HG02571 (cell line): ENCODE results near the gene FAM131B.

Experiments
- ATAC-seq: cut with Tn5 transposase; IDR thresholded peaks from one replicate; pipeline ENCODE4 v1.9.1; 2021; ENCODE audit warnings: mild to moderate bottlenecking, moderate library complexity; ENCODE audit not compliant: unreplicated experiment

The FAM131B gene

DNA sequence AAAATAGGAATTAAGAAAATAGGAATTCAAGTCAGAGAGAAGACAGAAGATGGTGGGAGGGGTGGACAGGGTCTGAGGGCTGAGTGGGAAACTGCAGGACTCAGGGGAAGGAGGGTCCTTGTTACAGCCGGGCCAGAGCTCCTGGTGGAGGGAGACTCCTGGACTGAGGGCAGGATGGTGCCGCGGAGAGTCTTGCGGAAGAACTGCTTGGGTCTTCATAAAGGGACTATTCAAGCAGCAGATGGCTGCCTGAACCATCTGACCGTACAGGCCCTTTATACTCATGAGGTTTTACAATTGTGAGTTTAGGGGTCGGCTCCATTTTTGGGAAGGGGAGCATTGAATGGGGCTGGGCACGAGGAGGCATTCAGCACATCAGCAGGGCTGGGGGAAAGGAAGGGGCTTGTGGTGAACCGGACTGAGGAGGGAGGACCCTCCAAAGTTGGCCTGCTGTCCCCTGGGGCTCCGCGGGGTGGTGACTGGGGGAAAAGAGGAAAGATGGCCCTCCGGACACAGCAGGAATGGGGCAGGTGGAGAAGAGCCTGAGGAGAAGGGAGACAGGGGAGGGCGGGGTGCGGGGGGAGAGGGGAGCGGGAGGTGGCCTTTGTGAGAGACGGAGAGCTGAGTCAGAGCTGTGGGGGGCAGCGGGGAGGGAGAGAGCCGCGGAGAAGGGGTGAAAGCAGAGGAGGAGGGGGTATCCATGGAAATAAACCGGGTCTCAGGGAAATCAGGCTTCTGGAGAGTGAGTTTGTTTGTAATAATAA lies 1.5 kb downstream of the FAM131B start:
- ATAC-seq = no peak

DNA sequence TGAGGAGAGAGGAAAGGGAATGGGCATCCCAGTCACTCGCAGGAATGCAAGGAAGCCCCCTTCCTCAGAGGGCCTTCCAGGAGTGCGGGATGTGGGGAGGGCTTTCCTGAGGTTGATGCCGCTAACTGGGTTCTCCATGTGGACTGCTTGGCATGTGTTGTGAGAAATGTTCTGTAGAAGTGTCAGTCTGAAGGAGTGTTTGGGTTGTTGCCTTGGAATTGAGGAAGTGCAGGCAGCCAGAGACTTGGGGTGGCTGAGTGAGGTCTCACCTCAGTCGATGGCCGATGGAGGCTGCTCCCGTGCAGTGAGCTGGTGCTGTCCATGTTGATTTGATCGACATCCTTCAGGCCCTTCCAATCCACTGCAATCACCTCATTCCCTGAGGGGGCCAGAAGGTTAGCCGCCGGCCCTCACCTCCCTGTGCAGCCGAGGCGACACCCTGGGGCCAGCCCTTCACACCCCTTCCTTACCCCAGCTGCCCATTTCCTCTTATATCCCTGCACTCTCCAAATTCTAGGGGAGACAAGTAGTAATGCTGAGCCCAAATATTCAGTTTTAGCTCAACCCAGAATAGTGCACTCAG lies 2.7 kb downstream of the FAM131B start:
- ATAC-seq = no peak

DNA sequence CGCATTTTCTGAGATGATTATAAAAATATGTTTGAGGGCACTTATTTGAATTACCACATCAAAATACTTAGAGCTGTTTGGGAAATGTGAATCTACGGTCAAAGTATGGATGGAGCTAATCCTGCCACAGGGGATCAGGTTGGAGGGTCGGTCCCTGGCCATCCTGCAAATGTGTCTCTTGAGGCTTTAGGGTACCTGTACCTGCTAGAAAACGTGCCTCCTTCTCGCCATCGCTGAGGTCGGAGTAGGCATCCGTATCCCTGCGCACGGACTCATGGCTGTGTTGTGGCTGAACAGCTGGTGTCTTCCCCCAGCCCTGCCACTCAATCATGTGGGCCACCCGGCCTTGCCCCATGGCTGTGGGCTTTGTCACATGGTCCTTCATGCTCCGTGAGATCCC lies 3.9 kb downstream of the FAM131B start:
- no peak for ATAC-seq

DNA sequence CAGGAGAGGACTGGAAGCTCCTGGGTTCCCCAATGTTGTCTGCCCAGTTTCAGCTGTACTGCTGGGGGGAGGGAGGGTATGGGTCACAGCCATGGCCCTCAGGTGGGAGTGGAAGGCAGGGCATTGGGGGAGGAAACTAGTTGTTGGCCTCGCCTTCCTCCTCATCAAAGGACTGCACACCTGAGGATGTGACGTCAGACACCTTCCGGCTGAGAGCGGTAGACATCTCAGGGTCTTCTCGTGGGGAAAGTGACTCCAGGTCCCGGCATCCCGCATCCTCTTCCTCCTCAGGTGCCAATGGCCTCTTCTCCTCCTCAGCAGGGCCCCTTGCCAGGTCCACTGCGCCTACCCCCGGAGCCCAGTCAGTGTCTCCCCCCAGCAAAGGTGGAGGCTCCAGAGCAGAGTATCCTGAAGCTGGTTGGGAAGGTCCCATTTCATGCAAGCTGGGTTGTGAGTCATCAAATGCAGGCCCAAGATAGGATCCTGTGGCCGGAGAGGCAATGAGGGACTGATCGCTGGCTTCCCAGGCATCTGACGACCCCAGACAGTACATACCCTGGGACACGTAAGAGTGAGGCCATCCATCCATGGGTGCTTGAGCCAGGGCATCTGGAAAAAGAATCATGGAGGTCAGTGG lies 6.0 kb downstream of the FAM131B start:
- no peak for ATAC-seq

DNA sequence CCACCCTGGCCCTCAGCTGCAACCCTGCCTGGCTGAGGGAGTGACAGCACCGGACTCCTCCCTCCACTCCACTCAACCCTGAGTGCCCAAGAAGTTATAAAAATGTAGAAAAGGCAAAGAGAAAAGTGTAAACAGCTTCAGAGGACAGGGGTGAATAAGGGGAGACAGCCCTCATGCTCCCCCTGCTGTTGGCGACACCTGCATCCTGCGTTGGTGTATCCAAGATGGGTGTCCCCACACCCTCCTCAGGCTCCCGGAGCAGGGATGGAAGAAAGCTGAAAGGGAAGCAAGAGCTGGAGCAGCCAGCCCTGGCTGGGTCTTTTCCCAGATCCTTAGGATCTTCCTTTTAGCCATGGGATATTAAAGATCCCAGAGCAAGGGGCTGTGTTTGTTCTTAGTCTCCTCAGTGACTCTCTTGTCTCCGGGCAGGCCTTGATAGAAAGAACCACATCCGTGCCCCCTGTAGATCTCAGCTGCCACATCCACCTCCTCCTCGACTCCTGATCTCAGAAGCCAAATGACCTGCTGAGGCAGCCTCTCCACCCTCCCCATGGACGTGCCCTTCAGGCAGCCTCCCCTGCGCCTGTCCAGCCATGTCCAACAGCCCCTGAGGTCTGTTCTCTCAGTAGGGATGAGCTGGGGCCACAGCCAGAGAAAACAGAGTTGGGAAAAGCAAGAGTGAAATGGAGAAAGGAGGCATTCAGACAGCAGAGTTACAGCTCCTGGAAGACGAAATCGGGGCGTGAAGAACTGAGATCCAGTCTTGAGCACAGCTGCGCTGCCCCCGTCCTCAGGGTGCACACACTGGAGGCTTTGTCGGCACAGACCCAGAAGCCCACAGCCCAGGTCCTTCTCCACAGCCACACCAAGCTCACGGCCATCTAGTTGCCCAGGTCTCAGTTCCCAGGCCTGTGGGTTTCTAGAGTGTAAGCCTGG lies 6.8 kb downstream of the FAM131B start:
- ATAC-seq = no peak

DNA sequence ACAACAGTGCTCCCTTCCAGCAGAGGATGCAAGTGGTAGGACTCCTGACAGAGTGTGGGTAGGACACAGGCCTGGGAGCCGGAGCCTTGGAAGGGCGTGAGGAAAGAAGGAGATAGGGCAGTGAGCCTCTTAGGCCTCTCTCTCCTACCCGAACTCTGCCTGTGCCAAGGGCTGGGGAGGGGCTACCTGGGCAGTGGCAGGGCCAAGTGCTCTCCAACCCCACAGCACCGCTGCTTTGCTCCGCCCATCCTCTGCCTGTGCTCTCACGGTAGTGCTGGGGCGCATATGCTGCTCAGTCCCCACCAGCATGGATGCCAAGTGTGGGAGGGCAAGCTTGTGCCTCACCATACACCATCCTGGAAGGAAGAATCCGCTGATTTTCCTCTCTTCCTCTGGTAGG lies 7.5 kb downstream of the FAM131B start:
- ATAC-seq = no peak

DNA sequence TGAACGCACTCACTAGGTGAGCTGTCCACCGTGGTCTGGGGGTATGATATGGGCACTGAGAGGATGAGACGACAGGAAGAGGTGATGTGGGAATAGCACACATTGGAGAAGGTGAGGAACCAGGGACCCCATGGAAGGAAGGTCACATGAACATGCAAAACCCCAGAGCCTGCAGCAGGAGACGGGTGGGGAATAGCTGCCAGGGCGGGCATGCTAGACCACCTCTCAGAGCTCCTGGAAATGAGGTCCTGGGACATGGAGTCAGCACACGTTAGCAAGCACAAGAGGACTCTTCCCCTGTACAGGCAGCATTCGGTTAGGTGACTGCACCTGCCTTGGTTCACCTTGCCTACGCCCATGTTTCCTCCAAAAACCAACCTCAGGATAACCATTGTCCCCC lies 8.1 kb downstream of the FAM131B start:
- ATAC-seq = no peak

DNA sequence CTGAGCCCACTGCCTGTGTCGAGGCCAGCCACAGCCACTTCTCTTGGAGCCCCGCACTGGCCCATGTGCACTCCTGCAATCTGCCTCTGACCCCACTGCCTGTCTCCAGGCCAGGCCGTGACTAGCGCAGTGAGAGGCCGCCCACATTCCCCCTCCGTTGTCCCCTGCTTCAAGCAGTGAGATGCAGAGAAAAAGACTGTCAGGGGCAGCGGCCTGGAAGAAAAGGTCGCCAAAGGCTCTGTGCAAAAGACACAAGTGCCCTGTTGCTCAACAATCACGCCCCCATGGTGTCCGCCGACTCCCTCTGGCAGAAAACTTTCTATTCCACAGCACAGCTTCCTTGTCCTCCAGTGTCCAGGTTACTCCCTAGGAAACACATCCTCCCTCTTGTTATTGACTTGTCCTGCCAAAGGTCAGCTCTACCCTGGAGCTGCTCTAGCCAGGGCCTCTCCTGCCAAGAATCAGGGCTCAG lies 9.9 kb downstream of the FAM131B start:
- ATAC-seq = no peak

DNA sequence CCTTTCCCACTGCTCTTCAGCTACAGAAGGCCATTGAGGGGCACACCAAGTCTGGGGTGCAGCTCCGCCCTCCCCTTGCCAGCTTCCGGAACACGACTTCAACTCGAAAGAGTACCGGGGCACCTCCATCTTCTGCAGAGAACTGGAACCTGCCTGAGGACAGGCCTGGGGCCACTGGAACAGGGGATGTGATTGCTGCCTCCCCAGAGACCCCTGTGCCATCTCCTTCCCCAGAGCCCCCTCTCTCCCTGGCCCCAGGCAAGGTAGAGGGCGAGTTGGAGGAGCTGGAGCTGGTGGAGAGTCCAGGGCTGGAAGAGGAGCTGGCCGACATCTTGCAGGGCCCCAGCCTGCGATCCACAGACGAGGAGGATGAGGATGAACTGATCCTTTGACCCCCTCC lies 10.9 kb downstream of the FAM131B start:
- ATAC-seq = no peak

DNA sequence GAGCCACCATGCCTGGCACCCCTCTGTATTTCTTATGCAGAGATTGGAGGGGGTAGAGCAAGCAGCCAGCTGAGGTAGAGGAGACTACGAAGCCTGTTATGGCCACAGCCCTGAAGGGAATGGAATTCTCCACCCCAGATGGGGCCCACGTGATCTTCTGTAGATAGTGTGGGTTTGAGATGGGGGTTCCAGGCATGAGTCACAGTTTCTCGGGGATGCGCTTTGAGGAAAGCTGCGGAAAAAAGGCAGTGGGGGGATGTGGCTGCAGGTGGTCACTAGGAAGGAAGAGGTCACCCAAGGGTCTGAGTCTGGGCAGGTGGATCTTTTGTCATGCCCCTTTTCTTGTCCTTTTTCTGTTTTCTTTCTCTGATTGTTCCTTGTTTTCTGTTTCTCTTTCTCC lies 11.5 kb downstream of the FAM131B start:
- no peak for ATAC-seq

DNA sequence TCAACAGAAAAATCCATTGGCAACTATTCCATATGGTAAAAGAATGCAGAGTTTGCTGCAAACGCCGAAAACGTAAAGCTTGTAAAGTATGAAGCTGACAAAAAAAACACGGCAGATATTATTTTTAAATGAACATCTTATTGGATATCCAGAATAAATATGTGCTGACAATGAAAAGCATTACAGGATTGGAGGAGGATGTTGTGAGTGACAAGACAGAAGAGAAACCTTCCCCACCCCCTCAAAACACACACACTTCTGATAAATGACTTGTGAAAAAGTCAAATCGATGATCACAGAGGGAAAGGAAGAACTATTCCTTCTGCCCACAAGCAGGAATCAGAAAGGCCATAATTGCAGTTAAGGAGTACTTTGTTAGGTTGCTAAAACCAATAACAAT lies 14.6 kb downstream of the FAM131B start:
- ATAC-seq = no peak

DNA sequence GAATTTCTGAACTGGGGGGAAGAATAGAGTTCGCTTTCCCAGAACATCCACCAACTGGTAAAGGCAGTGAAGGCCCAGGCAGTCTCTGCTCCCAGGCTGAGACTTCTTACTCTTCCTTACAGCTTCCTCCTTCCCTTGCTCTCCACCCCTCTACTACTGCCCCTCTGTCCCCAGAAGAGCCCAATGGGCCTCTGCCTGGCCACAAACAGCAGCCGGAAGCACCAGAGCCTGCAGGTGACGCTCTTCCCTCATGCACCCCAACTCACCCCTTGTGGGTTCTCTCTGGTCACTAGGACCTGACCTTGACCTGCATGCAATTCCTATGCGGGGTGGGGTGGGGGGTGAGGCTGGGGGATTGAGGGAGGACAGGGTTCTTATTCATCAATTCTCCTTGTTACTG lies 16.5 kb downstream of the FAM131B start:
- ATAC-seq = no peak

DNA sequence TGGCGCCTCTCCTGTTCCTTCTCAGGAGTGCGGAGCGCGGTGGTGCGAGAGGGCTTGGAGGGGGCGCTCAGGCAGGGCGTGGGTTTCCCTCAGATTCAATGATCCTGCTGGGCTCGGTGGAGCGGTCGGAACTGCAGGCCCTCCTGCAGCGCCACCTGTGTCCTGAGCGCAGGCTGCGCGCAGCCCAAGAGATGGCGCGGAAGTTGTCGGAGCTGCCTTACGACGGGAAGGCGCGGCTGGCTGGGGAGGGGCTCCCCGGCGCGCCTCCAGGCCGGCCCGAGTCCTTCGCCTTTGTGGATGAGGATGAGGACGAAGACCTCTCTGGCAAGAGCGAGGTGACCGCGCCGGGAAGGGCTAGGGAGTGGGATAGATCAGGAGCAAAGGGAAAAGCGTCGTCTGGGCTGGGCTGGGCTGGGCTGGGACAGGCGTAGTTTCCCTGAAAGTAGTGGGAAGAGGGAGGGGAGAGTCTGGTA lies 17.0 kb downstream of the FAM131B start:
- no peak for ATAC-seq

DNA sequence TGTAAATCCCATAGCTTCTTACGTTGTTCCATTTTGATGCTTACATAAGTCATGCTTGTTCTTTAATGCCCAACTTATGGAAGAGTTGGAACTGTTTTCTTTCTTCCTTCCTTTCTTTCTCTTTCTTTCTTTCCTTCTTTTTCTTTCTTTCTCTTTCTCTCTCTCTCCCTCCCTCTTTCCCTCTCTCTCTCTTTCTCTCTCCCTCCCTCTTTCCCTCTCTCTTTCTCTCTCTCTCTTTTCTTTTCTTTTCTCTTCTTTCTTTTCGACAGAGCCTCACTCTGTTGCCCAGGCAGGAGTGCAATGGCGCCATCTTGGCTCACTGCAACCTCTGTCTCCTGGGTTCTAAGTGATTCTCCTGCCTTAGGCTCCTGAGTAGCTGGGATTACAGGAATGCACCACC lies 18.9 kb downstream of the FAM131B start:
- no peak for ATAC-seq

DNA sequence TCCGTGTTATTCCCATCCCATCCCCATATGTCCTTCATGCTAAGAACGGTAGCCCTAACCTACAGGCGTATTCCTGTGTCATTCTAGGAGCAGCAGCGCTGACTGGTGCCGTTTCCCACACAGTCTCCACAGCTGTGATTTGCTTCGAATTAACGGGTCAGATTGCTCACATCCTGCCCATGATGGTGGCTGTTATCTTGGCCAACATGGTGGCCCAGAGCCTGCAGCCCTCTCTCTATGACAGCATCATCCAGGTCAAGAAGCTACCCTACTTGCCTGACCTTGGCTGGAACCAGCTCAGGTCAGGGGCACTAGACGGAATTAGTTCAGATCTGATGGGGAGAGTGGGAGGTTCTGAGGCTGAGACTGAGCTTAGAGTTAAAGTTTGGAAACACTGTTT lies 20.7 kb downstream of the FAM131B start:
- ATAC-seq = no peak

DNA sequence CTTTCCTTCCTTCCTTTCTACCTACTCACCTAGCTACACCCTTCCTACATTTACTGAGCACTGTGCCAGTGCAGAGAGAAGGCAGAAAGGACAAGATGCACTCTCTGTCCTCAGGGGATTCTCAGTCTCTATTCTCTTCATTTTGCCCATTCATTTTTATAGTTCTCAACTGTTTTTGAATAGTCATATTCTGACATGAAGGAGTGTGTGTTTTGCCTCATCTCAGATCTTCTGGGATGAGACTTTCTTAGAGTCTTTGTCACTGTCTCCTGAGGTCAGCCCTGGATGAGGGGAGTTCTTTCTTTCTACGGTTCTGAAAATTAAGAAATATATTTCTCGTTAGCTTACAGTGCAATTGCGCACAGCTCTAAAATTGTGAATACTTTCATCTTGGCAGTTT lies 25.3 kb downstream of the FAM131B start:
- no peak for ATAC-seq

DNA sequence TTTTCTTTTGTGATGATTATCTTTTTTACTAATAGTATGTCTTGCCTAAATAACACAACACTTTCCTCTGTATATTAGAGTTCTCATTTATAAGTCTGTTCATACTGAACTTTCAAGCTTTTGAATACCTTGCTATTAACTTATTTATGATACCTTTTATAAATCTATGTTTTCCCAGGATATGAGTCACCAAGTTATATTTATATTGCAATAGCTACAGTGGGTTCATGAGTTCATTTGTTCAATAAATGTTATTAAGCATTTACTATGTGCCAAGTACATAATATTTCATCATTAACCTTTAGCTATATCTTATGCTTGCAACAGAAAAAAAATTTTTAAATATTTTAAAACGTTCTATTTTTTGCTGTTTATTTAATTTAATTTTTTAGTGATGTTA lies 28.3 kb downstream of the FAM131B start:
- ATAC-seq = no peak

DNA sequence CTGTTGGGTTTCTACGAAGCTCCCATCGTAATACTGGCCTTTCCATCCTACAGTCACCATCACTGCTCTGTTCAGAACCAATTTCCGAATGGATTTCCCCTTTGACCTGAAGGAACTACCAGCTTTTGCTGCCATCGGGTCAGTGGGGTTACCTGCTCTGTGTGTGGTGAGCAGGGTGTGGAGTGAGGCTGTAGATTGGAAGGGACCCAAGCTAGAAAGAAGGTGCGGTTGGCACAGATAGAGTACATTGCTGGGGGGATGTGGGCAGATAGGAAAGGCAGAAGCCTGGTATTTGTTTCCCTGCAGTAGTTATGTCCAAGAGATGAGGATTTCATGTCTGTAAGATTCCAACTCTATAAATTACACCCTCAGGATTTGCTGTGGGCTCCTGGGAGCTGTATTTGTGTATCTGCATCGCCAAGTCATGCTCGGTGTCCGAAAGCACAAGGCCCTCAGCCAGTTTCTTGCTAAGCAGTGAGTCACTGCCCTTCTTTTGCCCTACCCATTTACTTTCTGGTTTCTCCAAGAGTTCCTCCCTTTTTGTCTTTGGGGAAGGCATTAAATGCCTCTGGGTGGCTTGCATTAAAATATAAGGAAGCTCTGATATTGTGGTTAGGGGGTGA lies 31.2 kb downstream of the FAM131B start:
- ATAC-seq = no peak

DNA sequence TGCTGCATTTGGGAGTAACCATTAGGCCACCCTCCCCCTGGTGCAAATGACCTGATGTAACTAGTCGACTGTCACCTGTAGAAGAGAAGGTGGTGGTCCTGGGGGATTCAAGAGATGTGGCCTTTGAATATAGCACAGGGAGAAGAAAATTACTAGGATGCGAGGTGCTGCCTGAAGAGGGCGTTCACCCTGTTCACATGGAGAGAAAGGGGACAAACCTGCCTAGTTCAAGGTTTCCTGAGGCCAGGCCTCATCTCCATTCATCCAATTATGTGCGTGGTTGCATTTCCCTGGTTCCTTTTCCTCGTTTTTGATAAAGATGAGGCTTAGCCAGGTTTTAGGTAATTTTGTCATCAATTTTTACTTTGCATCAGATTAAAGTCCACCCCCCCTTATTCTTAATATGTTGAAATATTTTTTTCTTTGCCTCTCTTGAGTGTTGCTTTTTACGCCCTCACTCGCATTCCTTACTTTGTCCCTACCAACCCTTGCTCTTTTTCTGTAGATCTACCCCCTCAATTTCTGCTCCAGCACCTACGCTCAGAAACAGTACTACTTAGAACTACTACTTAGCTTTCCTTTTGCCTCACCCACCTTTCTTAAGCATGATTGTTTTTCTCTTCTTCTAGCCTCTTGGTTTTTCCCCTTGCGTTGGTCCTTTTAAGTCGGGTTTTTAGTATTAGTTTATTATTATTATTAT lies 32.9 kb downstream of the FAM131B start:
- no peak for ATAC-seq

DNA sequence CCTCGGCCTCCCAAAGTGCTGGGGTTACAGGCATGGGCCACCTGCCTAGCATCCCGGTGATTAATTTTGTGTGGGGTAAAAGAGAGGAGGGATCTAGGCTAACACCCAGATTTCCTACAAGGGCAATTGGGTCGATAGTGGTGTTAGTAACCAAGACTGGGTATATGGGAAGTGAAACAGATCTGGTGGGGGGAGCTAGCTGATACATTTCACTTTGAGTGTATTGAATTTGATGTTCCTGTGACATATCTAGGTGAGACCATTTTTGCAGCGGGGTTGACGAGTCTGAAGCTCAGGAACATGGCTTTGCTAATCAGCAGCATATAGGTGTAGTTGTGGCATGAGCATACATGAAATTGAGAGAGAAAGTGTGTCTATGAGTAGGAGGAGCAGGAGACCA lies 34.6 kb downstream of the FAM131B start:
- ATAC-seq = peak; percentile 65
